GM12878 (cell line): ENCODE results near the gene LRRC10B. TPM values are rescaled to one million over a fixed set of nuclear protein-coding genes. Genes with fewer than 3 reads are reported as not detected.

Experiments used
- ATAC-seq: fragments of 200-7000 bp; cut with Tn5 transposase; 3 replicates; pipeline ENCODE4 v1.9.1; 2020; ENCODE audit warnings: mild to moderate bottlenecking, moderate library complexity
- BruUV-seq: library from RNA; stranded (reverse); fragments of 400-500 nt; replicated peaks from 2 replicates; lab custom pipeline; 2021; lab: Mats Ljungman, UMichigan
- CTCF ChIA-PET: fragments of 300-600 bp; sonication (Branson Sonifier 250); formaldehyde crosslinking; extraction: SDS; loops from one replicate; lab custom pipeline; 2021; ENCODE audit warnings: inconsistent platforms; lab: Yijun Ruan, JAX
- POLR2A ChIA-PET: fragments of 350-600 bp; formaldehyde crosslinking; extraction: SDS; loops from one replicate; lab custom pipeline; 2021; ENCODE audit warnings: inconsistent platforms; lab: Charles Lee
- RAD21 ChIA-PET: fragments of 300-600 bp; sonication (Branson Sonifier 250); formaldehyde crosslinking; loops from one replicate; lab custom pipeline; 2023; ENCODE audit warnings: antibody characterized with exemption; ENCODE audit not compliant: unreplicated experiment; lab: Charles Lee
- SMC1A ChIA-PET: fragments of 300-600 bp; sonication (Branson Sonifier 250); formaldehyde crosslinking; loops from one replicate; lab custom pipeline; 2023; ENCODE audit not compliant: unreplicated experiment, uncharacterized antibody; lab: Charles Lee
- DNase-seq: peaks from one replicate; pipeline ENCODE4 v3.0.0-alpha.2; 2011; ENCODE audit warnings: low read depth, low spot score
- FAIRE-seq: peaks from 3 replicates; lab custom pipeline; 2011; peaks lifted over from hg19 to GRCh38; lab: Jason Lieb, UNC
- H2AFZ ChIP-seq: 2 replicates; pipeline ENCODE4 v1.6.0; 2011; ENCODE audit warnings: low read depth, low read length, control low read depth; ENCODE audit not compliant: control insufficient read depth
- H3K27ac ChIP-seq: 2 replicates; pipeline ENCODE4 v1.5.1; 2011; ENCODE audit warnings: control low read depth; ENCODE audit not compliant: control insufficient read depth, insufficient read depth
- H3K27me3 ChIP-seq, 2 experiments: replicated peaks in 1 of 2; 2 replicates each; pipeline versions ENCODE4 v1.6.0 to v1.6.1; 2011; ENCODE audit warnings: low read length in 1 of 2; ENCODE audit not compliant: control insufficient read depth in 2 of 2, insufficient read depth in 2 of 2
- H3K36me3 ChIP-seq, 2 experiments: 2 replicates each; pipeline ENCODE4 v1.5.1; 2011; ENCODE audit warnings: low read length in 1 of 2; ENCODE audit not compliant: control insufficient read depth in 2 of 2, insufficient read depth in 2 of 2
- H3K4me1 ChIP-seq: 2 replicates; pipeline ENCODE4 v1.6.1; 2011; ENCODE audit warnings: mild to moderate bottlenecking, low read length, moderate library complexity, mixed read lengths; ENCODE audit not compliant: control insufficient read depth, insufficient read depth
- H3K4me2 ChIP-seq: 2 replicates; pipeline ENCODE4 v1.6.0; 2011; ENCODE audit warnings: control low read depth; ENCODE audit not compliant: control insufficient read depth, insufficient read depth
- H3K4me3 ChIP-seq: fragments of 200-600 bp; sonication (generic); 2 replicates; pipeline ENCODE4 v1.5.1; 2016
- H3K79me2 ChIP-seq: 2 replicates; pipeline ENCODE4 v1.6.0; 2011; ENCODE audit warnings: low read length; ENCODE audit not compliant: control insufficient read depth, insufficient read depth
- H3K9ac ChIP-seq: 2 replicates; pipeline ENCODE4 v1.8.0; 2011; ENCODE audit warnings: low read length, control low read depth, mixed read lengths; ENCODE audit not compliant: control insufficient read depth, insufficient read depth
- H3K9me3 ChIP-seq: replicated peaks from 3 replicates; pipeline ENCODE4 v1.5.1; 2011; ENCODE audit warnings: mild to moderate bottlenecking, low read length; ENCODE audit not compliant: control insufficient read depth, insufficient read depth
- H4K20me1 ChIP-seq: 2 replicates; pipeline ENCODE4 v1.6.0; 2011; ENCODE audit not compliant: control insufficient read depth, insufficient read depth
- ESRRA ChIP-seq: IDR thresholded peaks from 2 replicates; pipeline ENCODE4 v1.6.1; 2012; ENCODE audit warnings: mild to moderate bottlenecking, low read length, improper control_type of control experiment
- EZH2 ChIP-seq: IDR thresholded peaks from 2 replicates; pipeline ENCODE4 v1.6.1; 2012; ENCODE audit warnings: low read depth, mild to moderate bottlenecking, control low read depth, inconsistent platforms, low read length, borderline replicate concordance; ENCODE audit not compliant: control insufficient read depth
- MTA3 ChIP-seq: IDR thresholded peaks from 2 replicates; pipeline ENCODE4 v1.6.1; 2012; ENCODE audit warnings: low read length, inconsistent platforms, borderline replicate concordance
- MYB ChIP-seq: fragments of 150-350 bp; IDR thresholded peaks from 2 replicates; pipeline ENCODE4 v1.6.1; 2014; ENCODE audit warnings: mild to moderate bottlenecking, low read depth, low read length, borderline replicate concordance
- WGBS: methylation state at CpG from one replicate; pipeline ENCODE4 v1.1.6; 2016; ENCODE audit warnings: low lambda C conversion rate; ENCODE audit not compliant: insufficient replicate concordance, insufficient coverage; ENCODE audit errors: missing lambda C conversion rate; 5-methylcytosine and 5-hydroxymethylcytosine counted together
- in situ Hi-C: fragments of 300-500 bp; cut with MboI; formaldehyde crosslinking; loops from 9 replicates; pipeline ENCODE4 v1.14.3; 2018; ENCODE audit warnings: mixed read lengths
- intact Hi-C: fragments of 100-400 bp; cut with micrococcal nuclease; formaldehyde crosslinking; loops from one replicate; pipeline ENCODE4 v1.14.2; 2022; ENCODE audit not compliant: unreplicated experiment
- polyA plus RNA-seq, 11 experiments: library from polyadenylated mRNA; depleted of rRNA in 4 of 11; unstranded in 6 of 11; stranded (reverse) in 5 of 11; fragments of >200 nt; fragmentation: Nextera tagmentation in 4 of 11; fragmentation: Illumina TruSeq in 1 of 11; extraction: Ambion mirVana in 4 of 11; extraction: Trizol in 1 of 11; gene quantifications; 1 replicate in 1 of 11; 2 replicates in 10 of 11; pipeline versions ENCODE4 v1.2.1 to v1.2.3, GENCODE V29; 2011 to 2016; ENCODE audit warnings: inconsistent platforms in 2 of 11, missing spikeins in 2 of 11, low read depth in 1 of 11
- total RNA-seq, 4 experiments: library from RNA; depleted of rRNA in 3 of 4; stranded (reverse); fragments of >200 nt in 3 of 4; fragmentation: Illumina TruSeq in 1 of 4; extraction: Trizol in 1 of 4; gene quantifications; 2 replicates each; pipeline versions ENCODE4 v1.2.1 to v1.2.3, GENCODE V29; 2013 to 2021
- TF ChIP-seq, protein P1 (sequence below): fragments of 450-650 bp; IDR thresholded peaks from 2 replicates; pipeline ENCODE4 v1.6.1; 2016; ENCODE audit warnings: mild to moderate bottlenecking, moderate library complexity, borderline replicate concordance

The LRRC10B gene
- total and polyA plus RNA-seq, 10 of the 15 experiments (the other 5 are each of a cell fraction or from before 2014, with no cell fraction given) = not detected

DNA sequence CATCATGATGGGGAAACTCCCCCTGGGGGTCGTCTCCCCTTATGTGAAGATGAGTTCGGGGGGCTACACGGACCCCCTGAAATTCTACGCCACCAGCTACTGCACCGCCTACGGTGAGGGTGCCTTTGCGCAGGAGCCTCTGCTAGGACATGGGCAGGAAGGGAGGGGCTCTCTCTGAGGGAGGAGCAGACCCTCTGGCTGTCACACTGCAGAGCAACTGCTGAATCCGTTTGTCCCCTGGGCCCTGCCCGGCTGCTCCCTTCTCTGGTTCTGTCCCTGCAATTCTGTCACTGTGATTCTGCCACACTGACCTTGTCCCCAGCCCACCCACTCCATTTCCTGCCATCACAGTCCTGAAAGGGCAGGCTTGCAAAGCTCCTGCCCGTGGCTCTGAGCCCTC is 26.7 kb upstream of the LRRC10B start:
- H2AFZ ChIP-seq = no peak overlapping the region
- in situ Hi-C loops (no loop called here), intact Hi-C loops (no loop called here)
- no peak overlapping the region for H3K4me2 ChIP-seq
- H3K9ac ChIP-seq = no peak overlapping the region
- FAIRE-seq (no peak), ATAC-seq (no peak), DNase-seq (no peak)
- ChIA-PET RAD21 (no interaction called here), CTCF (interaction anchor here (0.5 to 2.5 kb wide), 14 partner anchors 9 to 157 kb away, joined by 3 to 12 read pairs (median 4); no protein-coding TSS in a partner anchor), POLR2A (no interaction called here), SMC1A (interaction anchor here (1.0 kb wide), 1 partner anchor 36 kb away, joined by 3 read pairs; no protein-coding TSS in a partner anchor)
- no peak overlapping the region for H3K4me3 ChIP-seq
- 14% methylated on average over 10 of the region's 10 CpGs for WGBS
- H4K20me1 ChIP-seq = peaks cover 3% of the 10 kb centered on the region; the same call in 1 of the 2 replicates
- no peaks in the 10 kb centered on the region for H3K27me3 ChIP-seq
- no peaks in the 10 kb centered on the region for H3K36me3 ChIP-seq
- H3K9me3 ChIP-seq = no peaks in the 10 kb centered on the region
- BruUV-seq = no TSS peak
- TF ChIP-seq MTA3 = no peak
- TF ChIP-seq, protein P1, sequence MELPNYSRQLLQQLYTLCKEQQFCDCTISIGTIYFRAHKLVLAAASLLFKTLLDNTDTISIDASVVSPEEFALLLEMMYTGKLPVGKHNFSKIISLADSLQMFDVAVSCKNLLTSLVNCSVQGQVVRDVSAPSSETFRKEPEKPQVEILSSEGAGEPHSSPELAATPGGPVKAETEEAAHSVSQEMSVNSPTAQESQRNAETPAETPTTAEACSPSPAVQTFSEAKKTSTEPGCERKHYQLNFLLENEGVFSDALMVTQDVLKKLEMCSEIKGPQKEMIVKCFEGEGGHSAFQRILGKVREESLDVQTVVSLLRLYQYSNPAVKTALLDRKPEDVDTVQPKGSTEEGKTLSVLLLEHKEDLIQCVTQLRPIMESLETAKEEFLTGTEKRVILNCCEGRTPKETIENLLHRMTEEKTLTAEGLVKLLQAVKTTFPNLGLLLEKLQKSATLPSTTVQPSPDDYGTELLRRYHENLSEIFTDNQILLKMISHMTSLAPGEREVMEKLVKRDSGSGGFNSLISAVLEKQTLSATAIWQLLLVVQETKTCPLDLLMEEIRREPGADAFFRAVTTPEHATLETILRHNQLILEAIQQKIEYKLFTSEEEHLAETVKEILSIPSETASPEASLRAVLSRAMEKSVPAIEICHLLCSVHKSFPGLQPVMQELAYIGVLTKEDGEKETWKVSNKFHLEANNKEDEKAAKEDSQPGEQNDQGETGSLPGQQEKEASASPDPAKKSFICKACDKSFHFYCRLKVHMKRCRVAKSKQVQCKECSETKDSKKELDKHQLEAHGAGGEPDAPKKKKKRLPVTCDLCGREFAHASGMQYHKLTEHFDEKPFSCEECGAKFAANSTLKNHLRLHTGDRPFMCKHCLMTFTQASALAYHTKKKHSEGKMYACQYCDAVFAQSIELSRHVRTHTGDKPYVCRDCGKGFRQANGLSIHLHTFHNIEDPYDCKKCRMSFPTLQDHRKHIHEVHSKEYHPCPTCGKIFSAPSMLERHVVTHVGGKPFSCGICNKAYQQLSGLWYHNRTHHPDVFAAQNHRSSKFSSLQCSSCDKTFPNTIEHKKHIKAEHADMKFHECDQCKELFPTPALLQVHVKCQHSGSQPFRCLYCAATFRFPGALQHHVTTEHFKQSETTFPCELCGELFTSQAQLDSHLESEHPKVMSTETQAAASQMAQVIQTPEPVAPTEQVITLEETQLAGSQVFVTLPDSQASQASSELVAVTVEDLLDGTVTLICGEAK = no peak
- no peak for TF ChIP-seq ESRRA
- TF ChIP-seq MYB = no peak
- no peak for TF ChIP-seq EZH2
- no peaks in the 10 kb centered on the region for H3K4me1 ChIP-seq
- no peak overlapping the region for H3K27ac ChIP-seq
- no peaks in the 10 kb centered on the region for H3K79me2 ChIP-seq
